Left renal pelvis (tissue), 4 donors: ENCODE results near the gene SGK2. TPM values are rescaled to one million over a fixed set of nuclear protein-coding genes. Genes with fewer than 3 reads are reported as not detected.

Experiments used
- DNase-seq, 4 donors: peaks; one replicate each; pipeline ENCODE4 v3.0.0-alpha.2; 2013; ENCODE audit warnings: low read depth in 4 of 4, low spot score in 3 of 4
- polyA plus RNA-seq, 4 donors: library from polyadenylated mRNA; unstranded; fragments of 120-200 nt; gene quantifications; one replicate each; pipeline ENCODE4 v1.2.1, GENCODE V29; 2013; ENCODE audit not compliant: insufficient read length in 4 of 4

The SGK2 gene
- 10 to 100 TPM in 3 of 4 donors, 1 to 10 TPM in 1; 3.4 to 77.4 (median 36.4) TPM for polyA plus RNA-seq

DNA sequence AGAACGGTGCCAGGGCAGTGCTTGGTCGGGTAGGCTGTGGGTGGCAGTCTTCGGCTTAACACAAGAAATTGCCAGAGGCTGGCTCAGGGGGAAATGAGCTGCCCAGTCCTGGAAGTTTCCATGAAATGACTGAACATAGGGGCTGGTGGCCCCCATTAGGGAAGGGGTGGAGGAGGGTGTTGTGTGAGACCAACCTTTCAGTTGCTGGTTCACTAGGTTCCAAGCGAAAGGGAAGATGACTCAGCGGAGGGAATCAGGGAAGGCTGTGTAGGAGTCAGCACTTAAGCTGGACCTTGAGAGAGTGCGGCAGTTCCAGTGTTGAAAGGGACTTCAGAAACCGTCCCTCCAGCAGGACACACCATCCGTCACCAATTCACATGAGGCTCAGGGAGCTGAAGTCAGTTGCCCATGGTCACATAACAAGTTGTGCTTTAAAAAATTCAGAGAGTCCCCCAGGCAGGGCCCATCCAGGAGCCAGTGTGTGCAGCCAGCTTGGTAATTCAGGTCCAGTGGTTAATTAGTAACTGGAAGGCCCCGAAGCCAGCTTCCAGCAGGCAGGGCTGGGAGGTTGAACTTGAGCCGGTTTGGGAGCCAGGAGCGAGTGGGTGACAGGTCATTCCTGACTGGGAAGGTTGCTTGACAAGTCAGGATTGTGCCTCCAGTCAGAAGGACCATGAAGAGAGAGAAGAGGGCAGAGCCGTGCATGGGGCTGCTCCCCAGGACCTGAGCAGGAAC, at the start of gene SGK2:
SGK2 (plus strand) TSS at position 616 of the 735 bp plus-strand sequence. CDS start 7,469 bp downstream, outside the sequence.
- DNase-seq, result peak; percentile 55 to 75 (median 66)

DNA sequence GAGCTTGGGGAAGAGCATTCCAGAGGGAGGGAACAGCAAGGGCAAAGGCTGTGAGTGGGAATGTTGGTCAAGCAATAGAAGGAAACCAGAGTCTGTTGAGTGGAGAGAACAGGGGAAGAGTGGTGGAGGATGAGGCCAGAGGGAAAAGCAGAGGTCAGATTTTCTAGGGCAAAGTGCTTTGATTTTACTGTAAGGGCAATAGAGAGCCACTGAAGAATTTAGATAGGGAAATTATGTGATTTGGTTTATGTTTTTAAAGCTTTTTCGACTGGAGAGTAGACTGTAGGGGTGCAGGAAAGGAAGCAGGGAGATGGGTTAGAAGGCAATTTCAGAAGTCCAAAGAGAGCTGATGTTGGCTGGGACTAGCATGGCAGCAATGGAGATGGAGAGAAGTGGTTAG, 46.9 kb upstream of the SGK2 start:
- no peak for DNase-seq

DNA sequence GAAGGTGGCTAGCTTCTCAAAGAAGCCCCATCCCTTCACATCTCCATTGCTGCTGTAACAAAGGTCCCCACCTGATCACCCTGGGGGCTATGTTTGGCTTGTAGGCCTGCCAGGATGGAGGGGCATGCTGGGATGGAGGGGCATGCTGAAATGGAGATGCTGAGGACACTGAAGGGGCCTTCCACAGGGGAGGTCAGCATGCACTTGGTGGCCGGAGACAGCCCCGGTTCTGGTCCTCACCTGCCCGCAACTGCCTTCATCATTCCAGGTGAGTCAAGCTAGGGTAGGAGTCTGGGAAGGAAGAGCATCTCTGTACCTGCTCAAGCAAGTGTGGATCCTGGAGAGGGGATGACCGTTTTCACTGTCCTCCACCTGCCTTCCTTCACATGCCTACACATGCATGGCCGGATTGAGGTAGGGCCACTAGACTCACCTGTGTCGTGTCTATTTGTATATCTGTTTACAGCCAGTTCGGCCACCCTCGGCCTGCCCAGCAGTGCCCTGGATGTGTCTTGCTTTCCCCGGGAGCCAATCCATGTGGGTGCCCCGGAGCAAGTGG, 45.4 kb upstream of the SGK2 start:
- DNase-seq, result no peak

DNA sequence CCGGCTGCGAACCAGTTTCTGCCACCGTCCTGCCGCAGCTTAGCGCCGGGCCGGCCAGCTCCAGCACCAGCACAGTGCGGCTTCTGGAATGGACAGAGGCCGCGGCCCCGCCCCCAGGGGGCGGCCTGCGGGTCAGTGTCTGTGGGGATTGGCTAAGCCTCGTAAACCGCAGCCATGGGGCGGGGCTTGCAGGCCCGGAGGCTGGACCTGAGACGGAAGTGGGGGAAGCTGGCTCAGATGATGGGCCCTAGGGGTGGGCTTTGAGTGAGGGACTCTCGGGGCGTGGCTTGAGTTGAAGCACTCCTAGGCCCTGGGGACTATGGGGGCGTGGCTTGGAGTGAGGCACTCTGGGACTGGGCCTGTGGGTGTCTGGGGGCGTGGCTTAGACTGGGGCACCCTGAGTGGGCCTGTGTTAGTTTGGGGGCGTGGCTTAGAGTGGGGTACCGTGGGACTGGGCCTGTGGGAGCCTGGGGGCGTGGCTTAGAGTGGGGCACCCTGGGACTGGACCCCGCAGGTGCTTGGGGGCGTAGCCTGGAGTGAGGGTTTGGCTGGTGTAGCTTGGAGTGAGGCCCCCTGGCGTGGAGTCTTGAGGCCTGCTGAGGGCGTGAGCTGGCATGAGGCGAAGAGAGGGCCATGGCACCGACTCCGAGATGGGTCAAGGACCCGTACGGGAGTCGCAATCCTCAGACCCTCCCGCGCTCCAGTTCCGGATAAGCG, 44.7 kb upstream of the SGK2 start:
- DNase-seq, result peak; percentile 91 to 96 (median 94)

DNA sequence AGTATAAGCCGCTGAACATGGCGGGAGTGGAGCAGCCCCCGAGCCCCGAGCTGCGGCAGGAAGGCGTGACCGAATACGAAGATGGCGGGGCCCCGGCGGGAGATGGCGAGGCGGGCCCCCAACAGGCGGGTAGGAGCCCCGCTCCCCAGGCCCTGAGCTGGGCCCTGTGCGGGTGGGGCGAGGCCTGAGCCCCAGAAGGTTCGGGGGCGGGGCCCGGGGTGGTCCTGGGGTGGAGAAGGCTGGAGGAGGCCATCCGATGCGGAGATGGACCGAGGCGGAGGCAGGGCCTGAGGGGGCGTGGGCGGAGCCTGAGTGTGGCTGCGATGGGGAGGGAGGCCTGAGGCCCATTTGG, 44.2 kb upstream of the SGK2 start:
- no peak for DNase-seq

DNA sequence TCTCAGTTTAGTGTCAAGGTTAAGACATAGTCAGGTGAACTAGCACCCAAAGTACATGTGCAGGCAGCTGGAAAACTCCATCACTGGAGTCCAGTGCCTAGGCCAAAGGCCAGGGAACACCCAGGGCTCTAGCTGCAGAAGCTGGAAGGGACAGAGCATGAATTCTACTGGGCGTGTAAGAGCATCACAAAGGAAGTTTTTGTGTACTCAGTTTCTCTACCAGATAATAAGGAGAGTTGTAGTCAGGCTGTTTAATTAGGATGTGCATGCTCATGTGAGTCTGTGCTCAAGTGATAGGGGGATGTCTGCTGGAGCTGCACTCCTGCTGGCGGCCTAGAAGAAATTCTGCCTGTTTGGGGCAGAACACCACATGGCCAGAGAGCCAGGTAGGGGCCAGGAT, 43.2 kb upstream of the SGK2 start:
- no peak for DNase-seq

DNA sequence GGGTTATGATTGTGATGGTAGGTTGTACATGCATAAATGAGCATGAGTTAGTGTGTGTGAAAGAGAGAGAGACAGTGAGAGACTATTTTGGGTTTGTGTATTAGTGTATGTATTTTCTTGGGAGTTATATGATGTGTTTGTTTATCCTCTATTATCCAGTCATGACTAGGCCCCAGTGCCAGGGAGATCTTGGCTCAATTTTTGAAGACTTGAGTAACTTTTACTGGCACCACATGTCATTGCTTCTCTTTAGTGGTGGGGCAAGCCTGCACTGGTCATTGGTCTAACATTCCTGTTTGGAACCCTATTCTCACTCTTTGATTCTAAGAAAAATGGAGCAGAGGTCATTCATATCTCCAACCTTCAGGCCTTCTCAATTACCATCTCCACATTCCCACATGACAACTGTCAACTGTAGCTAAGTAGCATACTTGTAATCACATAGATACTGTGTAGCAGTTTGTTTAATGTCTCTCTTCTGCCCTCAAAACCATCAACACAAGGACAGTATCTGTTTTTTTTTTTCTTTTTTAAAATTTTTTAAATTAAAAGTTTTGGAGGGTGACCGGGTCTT, 42.5 kb upstream of the SGK2 start:
- no peak for DNase-seq

DNA sequence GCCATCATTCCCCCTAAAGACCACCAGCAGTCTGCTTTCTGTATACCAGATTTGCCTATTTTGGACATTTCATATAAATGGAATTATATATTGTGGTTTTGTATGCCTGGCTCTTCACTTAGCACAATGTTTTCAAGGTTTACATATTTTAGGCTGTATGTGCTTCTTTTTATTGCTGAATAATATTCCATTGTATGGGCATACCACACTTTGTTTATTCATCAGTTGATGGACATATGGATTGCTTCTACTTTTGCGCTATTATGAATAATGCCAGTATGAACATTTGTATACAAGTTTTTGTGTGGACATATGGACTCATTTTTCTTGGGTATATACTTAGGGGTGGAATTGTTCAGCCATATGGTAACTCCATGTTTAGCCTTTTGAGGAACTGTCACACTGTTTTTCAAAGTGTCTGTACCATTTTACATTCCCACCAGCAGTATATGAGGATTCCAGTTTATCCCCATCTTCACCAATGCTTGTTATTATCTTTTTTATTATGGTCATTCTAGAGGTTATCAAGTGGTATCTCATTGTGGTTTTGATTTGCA, 38.7 kb upstream of the SGK2 start:
- DNase-seq, result no peak

DNA sequence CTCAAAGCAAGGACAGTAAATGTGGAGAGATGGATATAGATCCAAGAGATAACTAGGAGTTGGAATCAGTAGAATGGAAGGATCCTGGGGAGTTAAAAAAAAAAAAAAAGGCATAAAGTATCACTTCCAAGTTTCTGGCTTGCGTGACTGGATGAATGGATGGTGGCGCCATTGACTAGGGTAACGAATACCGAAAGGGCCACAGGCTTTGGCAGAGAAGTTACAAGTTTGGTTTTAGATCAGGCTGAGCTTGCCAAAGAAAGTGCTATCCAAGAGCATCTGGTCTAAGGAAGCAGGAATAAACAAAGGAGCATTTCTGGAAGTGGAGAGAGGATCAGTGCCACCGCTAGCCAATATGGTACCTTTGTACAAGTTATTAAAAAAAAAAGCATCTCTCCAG, 33.8 kb upstream of the SGK2 start:
- no peak for DNase-seq

DNA sequence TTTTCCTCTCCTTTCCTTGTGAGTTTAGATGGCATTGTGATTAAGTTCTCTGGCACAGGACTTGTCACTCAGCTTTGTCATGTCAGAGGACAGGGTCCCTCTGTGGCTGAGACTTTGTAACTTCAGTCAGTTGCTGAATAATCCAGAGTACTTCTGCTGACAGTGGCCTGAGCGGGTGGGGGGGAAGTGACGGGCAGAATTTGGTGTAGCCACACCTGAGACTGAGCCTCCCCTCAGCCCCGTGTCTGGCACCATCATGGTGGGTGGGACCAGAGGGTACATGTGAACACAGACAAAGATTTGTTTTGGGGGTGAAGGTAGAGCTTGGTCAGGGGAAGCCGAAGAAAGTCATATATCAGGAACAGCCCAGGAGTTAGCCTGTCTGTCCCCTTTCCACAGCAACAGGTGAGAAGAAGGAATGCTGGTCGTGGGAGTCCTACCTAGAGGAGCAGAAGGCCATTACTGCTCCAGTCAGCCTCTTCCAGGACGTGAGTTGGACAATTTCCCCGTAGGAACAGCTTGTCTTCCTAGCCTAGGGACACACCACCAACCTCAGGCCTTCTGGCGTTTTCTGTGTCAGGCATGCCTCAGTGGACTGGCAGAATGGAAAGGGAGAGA, 30.5 kb upstream of the SGK2 start:
- no peak for DNase-seq

DNA sequence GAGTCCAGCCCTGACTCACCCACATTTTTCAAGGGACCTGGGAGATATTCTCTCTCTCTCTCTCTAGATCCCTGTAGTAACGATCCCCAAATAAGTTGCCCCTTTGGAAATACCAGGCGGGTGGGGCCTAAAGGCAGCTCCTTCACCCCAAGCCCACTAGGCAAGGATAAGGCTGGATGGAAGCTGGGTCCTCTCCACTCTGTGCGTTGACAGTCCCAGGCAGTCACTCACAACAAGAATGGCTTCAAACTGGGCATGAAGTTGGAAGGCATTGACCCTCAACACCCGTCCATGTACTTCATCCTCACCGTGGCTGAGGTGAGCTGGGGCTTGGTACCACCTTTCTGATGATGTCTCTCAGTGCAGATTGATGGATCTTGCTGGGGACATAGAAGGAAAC, 29.8 kb upstream of the SGK2 start:
- no peak for DNase-seq

DNA sequence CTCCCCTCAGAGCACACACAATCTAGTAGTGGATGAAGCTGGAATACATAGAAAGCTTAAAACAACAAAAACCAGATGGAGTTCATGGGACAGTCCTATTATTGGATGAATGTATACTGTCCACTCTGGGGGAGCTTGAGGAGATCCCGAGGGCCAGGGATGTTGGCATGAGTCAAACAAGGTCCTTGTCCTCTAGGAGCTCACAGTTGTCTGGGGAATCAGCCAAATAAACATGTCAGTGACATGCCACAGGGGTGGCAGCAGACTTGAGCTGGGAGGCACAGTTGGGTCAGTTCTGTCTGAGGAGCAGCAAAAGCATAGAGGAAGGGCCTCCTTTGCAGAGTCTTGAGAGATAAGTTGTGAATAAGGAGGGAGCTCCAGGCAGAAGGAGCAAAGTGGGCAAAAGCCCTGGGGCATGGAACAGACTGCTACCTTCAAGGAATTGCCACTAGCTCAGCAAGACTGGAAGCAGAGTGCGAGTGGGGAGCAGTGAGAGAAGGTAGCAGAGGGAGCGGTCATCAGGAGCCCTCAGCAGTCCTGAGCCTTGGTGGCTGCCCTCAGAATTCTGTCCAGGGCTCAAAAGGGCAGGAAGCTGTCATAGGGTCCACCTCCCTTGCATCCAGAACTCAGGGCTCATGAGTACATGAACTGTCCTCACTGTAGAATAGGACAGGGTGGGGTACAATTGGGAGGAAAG, 29.2 kb upstream of the SGK2 start:
- no peak for DNase-seq

DNA sequence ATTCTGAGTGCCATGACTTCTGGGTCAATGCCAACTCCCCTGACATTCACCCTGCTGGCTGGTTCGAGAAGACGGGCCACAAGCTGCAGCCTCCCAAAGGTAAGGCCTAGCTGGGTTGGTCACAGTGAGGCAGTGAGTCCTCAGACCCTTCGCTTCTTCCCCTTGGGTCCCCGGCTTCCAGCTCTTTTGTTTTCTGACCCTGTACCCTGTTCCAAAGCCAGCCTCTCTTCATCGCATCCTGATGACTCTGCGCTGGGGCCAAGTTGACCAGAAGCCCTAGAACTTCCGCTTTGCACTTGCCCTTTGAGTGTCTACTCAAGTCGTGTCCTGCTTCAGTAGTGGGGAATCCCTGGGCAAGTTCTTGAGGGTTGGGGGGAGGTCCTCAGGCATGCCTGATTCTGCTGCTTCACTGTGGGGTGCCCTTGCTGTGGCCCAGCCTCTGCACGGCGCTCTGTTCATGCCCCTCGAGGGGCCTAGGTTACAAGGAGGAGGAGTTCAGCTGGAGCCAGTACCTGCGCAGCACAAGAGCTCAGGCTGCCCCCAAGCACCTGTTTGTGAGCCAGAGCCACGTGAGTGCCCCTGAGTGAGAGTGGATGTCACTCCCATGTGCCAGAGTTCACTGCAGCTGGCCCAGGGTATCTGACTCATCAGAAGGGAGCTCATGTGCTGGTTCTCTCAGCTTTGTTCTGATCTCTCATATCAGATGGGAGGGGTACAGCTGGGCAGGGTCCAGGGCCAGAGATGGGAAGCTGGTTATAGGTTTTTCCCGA, 28.3 kb upstream of the SGK2 start:
- DNase-seq, result no peak

DNA sequence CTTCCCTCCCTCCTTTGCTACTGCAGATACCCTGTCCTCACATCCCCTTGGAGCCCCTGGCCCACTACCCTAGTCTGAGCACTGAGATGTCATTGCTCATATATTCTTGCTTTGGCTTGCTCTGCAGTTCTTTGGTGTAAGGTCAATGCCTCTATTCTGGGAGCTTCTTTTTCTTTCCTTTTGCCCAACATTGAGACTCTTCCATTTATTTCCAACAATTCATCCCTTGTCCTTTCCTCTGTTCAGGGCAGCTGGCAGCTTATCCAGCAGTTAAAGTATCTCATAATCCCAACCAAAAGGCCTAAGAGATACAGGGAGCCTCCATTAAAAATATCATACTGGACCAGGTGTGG, 27.8 kb upstream of the SGK2 start:
- no peak for DNase-seq

DNA sequence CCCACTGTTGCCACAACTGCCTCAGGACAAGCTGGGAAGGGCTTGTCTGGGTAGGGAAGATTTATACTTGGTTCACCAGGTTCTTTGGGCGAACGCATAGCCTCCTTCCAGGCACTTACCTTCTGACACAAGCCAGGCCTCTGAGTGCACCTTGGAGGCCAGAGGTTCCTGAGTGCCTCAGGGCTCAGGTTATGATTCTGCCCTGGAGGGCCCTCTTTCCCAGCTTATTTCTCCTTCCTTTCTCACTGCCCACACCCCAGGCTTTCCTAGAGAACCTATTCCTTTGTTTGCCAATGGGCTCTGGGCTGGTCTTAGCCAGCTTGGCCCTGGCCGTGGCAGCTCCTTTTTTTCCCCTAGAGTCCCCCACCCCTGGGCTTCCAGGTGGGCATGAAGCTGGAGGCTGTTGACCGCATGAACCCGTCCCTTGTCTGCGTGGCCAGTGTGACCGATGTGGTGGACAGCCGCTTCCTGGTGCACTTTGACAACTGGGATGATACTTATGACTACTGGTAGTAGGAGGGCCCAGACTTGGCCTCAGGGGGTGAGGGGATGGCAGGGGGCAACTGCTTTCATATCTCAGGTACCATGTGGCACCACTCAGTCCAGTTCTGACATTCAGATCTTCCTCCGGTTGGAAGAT, 26.3 kb upstream of the SGK2 start:
- no peak for DNase-seq

DNA sequence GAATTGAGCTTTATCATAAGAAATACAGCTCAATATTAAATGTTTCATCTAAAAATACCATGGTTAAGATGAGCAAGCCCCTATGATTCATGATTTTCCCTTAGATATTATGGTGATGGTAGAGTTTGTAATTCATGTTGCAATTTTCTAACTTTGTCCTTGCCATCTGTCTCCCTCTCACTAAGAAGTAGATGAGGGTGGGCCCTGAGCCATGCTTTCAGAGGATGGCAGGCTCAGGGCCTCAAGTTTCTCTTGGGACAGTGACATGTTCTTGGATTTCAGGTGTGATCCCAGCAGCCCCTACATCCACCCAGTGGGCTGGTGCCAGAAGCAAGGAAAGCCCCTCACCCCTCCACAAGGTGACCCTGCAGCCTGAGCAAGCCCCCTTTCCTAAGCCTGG, 25.8 kb upstream of the SGK2 start:
- DNase-seq, result no peak

DNA sequence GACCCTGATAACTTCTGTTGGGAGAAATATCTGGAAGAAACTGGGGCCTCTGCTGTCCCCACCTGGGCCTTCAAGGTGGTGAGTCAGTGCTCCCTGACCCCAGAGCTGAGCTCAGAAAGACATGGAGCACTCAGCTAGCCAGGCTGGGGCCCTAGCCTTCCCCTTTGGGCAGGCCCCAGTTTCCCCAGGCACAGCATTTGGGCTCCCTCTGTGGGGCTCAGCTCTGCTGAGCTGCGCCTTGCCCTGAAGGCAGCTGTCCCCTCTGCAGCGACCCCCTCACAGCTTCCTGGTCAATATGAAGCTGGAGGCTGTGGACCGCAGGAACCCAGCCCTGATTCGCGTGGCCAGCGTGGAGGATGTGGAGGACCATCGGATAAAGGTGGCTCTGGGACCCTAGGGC, 24.8 kb upstream of the SGK2 start:
- DNase-seq, result no peak

DNA sequence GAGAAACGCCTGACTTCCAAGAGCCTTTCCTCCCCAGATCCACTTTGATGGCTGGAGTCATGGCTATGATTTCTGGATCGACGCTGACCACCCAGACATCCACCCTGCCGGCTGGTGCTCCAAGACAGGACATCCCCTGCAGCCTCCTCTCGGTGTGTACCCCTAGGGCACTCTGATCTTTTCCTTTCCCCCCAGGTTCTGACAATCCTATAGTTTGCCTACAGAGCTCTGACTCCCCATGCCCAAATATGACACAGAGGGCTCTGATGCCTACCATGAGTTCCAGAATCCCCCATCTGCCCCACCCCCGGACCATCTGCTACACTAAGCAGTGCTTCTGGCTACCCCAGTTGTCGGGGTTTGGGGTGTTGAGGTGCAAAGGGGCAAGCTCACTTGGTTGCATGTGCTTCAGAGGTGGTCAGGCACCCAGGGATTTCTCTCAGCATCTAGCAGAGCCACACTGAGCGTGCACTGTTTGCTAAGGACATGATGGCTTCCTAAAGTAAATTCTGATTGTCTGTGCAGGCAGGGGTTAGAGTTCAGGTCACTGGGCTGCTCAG, 24.0 kb upstream of the SGK2 start:
- no peak for DNase-seq
